HG03095 (cell line): ENCODE data around the gene PLA2G2A.

Experiments
- ATAC-seq: cut with Tn5 transposase; IDR thresholded peaks from one replicate; pipeline ENCODE4 v1.9.1; 2021; ENCODE audit warnings: moderate library complexity; ENCODE audit not compliant: unreplicated experiment

The PLA2G2A gene

DNA sequence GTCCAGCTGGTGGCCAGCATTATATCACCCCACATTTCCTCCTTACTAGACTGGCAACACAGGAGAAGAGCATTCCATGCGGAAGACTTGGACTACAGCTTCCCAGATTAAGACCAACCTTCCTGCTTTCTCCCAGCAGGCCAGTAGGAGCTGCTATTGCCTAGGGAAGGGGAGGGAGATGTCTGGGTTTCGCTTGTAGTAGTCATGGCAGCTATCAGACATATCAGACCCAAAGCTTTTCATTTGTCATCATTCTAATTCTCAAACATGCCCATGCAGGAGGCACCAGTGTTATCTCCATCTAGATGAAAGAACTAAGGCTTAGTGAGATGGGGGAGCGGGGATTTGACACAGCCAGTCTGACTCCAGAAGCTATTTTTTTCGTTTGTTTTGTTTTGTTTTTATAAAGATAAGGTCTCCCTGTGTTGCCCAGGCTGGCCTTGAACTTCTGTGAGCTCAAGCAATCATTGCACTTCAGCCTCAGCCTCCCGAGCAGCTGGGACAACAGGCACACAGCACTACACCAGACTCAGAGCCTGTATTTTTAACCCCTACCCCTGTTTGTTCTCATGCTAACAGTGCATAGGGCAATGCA, 4.5 kb downstream of the PLA2G2A start:
- ATAC-seq: no peak

DNA sequence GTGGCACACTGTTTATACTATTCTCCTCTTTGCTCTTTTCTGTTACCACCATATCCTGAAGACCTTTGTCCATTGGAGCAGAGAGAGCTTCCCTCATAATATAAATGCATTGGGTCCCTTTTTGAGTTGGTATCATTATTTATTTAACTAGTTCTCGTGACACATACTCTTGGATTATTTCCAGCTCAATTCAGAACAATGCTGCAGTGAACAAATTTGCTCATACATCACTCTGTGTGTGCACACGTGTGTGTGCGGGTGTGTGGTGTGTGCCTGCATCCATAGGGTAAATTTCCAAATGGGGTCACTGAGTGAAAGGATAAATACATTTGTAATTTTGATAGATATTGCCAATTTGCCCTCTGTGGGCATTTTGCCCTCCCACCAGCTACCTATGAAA, 5.8 kb downstream of the PLA2G2A start:
- no peak for ATAC-seq

DNA sequence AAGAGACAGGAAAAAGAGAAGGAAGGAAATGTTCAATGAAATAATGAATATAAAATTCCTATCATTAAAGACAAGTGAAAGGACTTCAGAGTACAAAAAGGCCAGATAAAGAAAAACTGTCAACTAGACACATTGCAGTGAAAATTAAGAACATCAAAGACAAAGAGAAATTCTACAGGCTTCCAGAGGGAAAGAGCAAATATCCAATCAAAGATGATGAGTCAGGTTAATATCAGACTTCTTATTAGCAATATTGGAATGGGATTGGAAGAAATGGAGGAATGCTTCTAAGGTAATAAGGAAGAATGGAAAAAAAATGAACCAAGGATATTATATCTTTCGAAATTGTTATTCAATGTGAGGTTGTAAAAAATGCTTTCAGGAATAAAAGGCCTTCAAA, 7.8 kb downstream of the PLA2G2A start:
- ATAC-seq: no peak

DNA sequence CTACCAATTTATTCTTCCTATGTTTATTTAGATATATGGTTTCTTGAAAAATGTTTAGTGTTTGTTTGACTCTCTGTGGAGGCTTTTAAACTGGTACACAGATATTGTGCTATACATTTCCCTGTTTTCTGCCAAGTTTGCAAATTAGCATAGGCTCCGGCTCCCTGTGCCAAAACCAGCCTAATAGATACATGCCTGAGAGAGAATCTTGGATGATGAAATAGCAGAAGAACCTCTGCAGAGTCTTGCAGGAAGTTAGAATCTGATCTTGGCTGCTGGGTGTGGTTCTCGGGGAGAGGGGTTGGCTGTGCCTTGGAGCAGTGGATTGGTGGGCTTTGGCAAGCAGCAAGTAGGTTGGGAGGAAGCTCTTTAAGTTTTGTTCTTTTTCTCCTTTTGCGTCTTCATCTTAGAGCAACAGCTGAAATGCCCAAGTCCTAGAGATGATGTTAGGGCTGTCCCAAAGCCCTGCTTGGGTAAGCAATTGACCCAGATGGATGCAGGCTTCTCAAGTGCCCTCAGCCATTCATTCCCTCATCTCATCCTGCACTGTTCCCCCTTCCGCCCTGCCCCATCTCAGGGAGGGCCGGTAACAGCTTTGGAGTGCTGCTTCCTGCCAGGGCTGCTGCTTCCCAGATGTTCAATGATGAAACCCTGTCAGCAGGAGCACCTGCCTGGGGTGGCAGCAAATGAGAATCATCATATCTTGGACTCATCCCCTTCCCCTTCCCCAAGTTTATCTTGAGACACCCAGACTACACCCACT, 9.3 kb downstream of the PLA2G2A start:
- ATAC-seq: no peak

DNA sequence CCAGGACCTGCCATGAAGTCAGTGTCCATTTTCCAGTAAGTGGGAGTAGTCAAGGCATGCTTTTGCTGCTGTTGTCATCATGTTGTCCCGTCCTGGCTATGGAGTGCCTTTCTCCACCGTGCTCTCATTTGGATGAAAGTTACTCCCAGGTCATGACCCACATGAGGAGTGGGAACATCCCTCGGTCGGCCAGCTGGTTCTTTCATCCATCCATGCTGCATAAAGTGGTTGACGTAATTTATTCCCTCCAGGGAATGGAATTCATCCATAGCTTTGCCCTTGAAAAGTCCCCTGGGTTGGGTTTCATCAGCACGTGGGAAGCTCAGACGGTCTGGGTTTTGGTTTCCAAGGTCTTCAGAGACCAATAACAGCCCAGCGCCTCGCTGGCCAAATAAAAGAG, 11.6 kb downstream of the PLA2G2A start:
- no peak for ATAC-seq

DNA sequence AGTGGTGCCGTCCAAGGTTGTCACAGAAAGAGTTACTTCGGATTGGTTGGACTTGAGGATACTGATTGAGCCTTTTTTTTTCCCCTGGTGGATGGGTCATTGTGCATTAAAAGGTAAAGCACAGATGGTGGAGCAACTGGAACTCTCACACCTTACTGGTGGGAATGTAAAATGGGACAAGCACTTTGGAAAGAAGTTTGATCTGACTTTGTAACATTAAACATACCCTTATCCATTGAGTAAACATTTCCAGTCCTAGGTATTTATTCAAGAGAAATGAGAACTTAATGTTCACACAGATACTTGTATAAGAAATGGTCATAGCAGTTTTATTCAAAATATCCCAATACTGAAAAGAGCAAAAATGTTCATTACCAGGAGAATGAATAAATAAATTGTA, 14.9 kb downstream of the PLA2G2A start:
- ATAC-seq: no peak

DNA sequence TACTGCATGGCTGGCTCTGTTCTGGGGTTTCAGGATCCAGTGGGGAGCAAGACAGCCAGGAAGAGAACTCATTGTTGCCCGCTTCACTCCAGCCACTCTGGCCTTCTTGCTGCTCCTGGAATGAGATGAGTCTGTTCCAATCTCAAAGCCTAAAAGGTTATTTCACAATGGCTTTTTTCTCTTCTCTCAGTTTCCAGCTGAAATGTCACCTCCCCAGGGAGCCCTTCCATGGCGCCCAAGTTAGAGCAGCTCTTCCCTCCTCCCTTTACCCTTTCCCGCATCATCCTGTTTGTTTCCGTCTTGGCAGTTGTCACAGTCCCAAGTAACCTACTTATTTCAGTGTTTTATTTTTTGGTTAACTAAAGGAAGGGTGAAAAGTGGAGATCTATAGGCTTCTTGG, 15.8 kb downstream of the PLA2G2A start:
- no peak for ATAC-seq

DNA sequence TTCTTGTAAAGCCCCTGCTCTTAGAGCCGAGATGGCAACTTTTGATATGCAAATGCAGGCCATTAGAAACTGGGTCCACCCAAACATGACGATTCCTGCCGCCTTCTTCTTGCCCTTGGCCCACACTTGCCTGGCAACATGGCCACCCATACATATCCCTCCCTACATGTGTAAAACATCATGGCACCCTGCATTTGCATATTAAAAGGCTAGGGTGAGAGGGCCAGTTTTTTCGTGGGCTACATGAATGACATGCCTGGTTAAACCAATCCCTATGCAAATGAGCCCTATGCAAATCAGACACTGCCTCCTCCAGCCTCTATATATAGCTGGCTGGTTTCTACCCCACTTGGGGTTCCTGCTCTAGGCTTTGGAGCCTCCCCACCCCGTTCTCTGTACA, 18.8 kb downstream of the PLA2G2A start:
- ATAC-seq: no peak

DNA sequence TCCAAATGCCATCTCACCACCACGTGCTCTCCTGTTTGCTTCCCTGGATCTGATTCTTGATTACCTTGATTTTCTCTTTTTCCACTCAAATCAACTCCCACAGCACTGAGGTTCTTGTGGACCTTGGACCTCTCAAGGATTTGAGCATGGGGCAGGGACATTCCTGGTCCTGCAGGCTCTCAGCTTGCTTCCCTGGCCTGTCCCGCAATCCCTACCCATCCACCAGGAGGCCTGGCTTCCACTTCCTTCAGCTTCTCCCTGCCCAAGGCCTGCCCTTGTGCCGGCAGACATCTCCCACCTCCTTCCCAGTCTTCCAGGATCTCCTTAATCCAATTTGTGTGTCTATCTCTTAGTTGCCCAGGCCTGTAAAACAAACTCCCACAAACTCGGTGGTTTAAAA, 21.6 kb downstream of the PLA2G2A start:
- no peak for ATAC-seq

DNA sequence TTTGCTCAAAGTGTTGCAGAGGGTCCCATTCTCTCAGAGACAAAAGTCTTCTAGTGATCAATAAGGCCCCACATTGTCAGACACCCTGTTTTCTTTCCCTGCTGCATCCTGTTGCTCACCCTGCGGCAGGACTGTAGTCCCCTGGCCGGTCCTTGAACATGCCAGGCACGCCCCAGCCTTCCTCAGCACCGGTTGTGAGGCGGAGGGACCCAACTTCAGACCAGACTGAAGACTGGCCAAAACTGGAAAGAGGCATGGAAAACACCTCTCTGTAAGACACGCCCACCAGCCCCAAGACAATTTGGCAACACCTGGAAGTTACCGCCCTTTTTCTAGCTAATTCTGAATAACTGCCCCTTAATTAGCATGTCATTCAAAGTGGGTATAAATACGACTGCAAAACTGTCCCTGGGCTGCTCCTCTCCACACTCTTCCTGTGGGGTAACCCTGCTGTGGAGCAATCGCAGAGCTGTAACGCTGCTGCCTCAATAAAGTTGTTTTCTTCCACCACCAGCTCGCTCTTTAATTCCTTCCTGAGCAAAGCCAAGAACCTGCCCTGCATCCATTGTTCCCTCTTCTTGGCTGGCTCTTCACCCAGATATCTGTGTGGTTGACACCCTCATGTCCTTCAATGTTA, 23.8 kb downstream of the PLA2G2A start:
- no peak for ATAC-seq

DNA sequence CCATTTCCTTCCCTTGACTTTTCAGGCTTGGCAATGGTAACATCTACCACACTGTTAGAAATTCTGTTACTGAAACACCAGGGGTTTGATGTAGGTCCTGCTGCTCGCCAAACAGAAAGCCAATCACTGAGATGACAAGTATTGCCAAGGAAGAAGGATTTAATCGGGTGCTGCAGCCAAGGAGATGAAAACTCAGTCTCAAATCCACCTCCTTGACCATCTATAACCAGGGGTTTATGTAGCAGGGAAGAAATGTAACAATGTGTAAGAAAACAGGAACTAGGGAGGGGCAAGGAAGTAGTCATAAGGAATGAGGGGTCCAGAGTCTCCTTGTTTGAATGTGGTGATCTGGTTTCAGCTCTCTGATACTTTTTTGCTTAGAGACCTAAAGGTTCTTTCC, 25.4 kb downstream of the PLA2G2A start:
- ATAC-seq: no peak

DNA sequence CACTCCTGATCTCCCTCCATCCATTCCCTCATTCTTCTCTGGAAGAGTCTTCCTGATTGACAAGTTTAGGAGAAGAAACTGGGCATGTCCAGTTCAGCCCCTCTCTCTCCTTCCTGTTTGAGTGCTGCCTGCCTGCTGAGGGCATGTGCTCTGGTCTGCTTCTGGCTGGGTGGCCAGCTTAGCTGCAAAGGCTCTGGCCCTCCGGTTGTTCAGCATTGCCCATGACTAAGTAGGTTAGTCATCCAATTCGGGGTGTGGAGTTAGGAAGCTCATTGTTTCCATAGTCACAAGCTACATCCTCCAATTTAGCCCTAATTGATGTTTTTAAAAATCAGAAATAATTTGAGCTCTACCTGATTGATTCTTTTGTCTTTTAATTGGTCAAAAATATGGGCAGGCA, 30.4 kb downstream of the PLA2G2A start:
- no peak for ATAC-seq

DNA sequence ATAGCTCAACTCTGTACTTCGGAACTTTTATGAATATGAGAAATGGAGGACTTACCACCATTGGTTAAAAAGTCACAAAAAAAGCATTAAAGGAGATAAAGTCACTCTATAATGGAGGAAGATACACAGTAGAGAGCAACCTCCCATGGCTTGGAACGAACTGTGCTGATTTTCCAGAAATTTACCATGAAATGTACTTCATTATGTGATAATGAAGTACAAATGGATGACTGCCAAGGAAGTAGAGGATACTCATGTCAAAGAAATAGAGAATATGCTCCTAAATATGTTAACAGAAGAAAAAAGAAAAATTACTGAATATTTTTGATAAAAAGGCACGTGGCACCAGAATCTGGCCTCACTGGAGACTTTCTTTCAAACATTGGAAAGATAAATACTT, 32.4 kb downstream of the PLA2G2A start:
- no peak for ATAC-seq

DNA sequence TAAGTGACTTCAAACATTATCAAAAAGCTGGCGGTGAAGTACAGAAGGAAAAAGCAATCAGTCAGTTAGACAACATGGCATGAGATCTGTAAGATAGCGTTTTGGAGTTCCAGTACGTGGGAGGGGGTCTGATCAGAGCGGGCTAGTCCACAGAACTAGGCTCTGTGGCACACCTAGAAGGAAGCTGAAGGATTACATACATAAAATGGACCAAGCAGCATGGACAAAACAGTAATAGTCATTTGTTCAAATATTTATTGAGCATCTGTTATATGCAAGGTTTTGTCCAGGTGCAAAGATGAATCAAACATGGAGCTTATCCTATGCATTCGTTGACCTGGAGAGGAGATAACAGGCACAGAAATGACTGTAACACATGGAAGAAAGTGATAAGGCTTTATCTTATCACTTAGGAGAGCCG, 33.1 kb downstream of the PLA2G2A start:
- ATAC-seq: no peak

DNA sequence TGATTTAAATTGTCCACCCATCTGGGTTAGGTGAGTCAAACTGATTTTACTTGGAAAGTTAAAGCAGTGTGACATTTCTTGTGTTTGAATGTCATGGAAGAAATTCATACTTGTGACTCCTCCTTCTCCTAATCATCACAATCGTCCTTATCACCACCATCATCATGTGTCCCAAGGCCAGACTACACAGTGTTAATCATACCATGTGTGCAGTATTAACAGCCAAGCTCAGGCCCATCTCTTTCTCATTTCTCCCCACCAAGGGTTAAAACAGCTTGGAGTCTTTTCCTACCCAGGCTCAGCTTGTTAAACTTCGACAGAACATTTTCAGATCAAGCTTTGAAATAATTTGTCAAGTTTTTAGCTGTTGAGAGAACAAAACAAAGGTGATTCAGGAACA, 33.5 kb downstream of the PLA2G2A start:
- ATAC-seq: no peak

DNA sequence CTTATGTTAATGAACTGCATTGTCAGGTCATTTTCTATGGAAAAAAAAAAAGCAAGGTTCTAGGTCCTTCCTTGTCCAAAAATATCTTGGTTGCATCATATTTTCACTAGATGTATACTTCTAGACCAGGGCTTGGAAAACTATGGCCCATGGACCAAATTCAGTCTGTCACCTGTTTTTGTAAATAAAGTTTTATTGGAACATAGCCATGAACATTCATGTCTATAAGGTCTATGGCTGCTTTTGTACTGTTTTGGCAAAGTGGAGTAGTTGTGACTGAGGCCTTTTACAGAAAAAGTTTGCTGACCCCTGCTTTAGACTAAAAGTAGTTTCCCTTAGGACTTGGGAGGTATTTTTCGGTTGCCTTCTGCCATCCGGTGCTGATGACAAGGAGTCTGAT, 36.8 kb downstream of the PLA2G2A start:
- ATAC-seq: no peak

DNA sequence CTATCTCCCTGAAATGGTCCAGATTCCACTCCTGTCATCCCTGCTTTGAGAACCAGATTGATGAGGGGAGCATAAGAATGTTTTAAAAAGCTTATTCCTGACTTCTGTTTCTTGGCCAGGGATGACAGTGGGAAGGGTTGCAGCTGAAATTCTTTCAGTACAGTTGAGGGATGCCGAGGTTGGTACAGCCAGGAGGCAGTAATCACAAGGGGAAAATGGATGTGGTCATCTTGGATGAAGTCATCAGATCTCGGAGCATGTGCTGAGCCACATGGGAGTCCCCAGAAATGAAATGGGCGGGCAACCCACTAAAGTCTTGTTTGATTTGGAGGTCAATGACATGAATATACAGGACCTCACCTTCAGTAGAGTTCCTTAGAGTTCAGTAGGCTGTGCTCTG, 37.3 kb downstream of the PLA2G2A start:
- no peak for ATAC-seq

DNA sequence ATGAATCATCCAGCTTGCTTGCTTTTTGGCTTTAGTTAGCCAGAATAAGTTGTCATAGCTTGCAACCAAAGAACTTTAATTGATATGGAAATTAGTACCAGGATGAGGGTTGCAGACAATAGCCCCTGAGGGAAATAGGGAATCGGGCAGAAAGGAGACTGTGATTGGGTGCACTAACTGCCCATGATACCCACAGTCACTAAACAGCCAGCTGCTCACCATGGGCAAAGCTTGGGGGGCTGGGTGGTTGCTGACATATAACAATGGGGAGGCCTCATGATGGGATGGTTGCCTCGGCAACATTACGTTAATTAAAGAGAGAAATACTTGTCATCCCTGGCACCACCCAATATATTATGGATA, 38.2 kb downstream of the PLA2G2A start:
- ATAC-seq: no peak

DNA sequence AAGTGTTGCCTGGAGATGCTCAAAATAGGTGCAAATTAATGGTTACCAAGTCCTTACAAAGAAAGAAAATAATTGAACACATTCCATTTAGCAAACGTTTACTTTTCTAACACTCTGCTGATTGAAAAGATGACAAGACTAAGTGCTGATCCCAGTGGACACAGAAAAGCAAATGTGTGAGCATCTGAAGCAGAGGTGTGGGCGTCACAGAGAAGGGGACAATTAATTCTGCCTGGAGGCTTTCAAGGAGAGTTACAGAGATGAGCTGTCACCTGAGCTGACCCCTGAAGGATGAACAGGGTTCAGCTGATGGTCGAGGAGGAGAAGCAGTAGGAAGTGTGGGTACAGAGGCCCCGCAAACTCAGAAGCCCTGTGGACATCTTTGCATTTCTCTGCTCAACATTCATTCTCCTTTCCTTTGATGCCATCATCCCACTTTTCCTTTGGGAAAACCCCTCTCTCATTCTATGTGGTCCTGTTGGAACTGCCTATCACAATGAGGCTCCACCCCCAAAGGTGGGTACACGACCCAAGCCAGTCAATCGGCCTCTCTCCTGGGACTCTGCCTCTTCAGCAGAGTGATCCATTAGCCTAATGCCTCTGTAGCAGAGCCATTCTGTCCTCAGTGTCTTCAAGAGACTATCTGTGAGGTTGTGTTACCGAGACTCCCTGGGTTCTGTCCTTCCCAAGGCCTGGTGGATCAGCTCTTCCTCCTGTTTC, 38.8 kb downstream of the PLA2G2A start:
- no peak for ATAC-seq

DNA sequence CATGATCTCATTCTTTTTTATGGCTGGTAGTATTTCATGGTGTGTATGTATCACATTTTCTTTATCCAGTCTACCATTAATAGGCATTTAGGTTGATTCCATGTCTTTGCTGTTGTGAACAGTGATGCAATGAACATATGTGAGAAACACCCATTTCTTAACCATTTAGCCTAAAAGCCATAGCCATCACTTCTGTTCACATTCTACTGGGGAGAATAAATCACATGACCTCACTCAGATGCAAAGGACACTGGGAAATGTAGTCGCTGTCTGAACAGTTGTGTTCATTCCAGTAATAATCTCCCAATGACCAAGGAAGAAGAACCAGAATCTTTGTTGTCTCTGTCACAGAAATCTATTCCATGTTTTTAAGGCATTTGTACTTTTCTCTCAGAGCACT, 40.9 kb downstream of the PLA2G2A start:
- no peak for ATAC-seq

DNA sequence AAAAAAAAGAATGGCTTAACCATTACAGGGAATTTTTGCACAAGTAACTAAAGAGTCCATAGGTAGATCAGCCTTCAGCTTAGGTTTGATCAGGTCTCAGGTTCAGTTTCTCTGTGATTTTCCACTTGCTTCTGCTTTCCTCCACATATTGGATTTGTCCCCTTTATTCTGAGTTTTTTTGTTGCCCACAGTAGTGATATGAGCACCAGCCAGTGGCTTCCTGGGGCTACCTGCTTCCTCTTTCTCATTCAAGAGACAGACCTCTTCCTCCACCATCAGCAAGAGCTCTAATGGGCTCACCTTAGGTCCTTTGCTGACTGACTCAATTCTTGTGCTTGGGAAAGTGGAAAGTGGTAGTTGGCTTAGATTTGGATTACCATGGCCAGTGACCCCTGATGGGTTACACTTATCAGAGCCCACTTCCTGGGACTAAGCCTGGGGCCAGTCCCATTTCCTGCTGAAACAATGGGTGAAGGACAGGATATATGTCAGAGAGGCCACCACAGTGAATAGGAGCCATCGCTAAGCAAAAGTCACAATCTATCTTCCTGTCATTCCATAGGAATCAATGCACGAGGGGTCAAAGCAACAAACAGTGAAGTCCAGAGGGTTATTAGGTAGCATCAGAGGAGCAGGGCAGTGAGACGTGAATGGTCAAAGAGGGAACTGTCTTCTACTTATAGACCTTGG, 43.2 kb downstream of the PLA2G2A start:
- no peak for ATAC-seq
